ENCODE data around the gene SLC9B2. TPM values are rescaled to one million over a fixed set of nuclear protein-coding genes. Genes with fewer than 3 reads are reported as not detected.
A peak's percentile ranks its signal among the peaks of the same experiment; 100 is the strongest.

The SLC9B2 gene
- total RNA-seq, 4 donors from 2014 or later = 0.59 to 26.9 (median 25.6) TPM

- Histone ChIP-seq H3K4me1 (no peaks in the 10 kb centered on the region), H3K9me3 (no peaks in the 10 kb centered on the region), H3K27ac (no peak overlapping the region), H3K4me3 (no peak overlapping the region), H3K36me3 (no peaks in the 10 kb centered on the region), H3K27me3 (no peaks in the 10 kb centered on the region)
- intact Hi-C loops (cut with DNase I; ENCODE audit: low total_unique reads) = no loop called here
- no peak for DNase-seq
- no peak for TF ChIP-seq CTCF (IDR thresholded peaks at IDR 0.05)
- TF ChIP-seq POLR2A (IDR thresholded peaks at IDR 0.05) = no peak
These were observed 32.0 kb upstream of the SLC9B2 start for GRCh38 chr4:103108542-103108941.

GRCh38 chr4:103105558-103106356 is 29.2 kb upstream of the SLC9B2 start:
- Histone ChIP-seq H3K27me3 (no peaks in the 10 kb centered on the region), H3K36me3 (no peaks in the 10 kb centered on the region), H3K4me1 (no peaks in the 10 kb centered on the region), H3K4me3 (no peak overlapping the region), H3K27ac (no peak overlapping the region), H3K9me3 (no peaks in the 10 kb centered on the region)
- intact Hi-C loops (cut with DNase I; ENCODE audit: low total_unique reads) = no loop called here
- TF ChIP-seq CTCF (IDR thresholded peaks at IDR 0.05) = no peak
- no peak for TF ChIP-seq POLR2A (IDR thresholded peaks at IDR 0.05)
- no peak for DNase-seq

- Histone ChIP-seq H3K36me3 (no peaks in the 10 kb centered on the region), H3K4me3 (no peak overlapping the region), H3K4me1 (no peaks in the 10 kb centered on the region), H3K27me3 (no peaks in the 10 kb centered on the region), H3K27ac (no peak overlapping the region), H3K9me3 (no peaks in the 10 kb centered on the region)
- DNase-seq = no peak
- TF ChIP-seq POLR2A (IDR thresholded peaks at IDR 0.05) (no peak), CTCF (IDR thresholded peaks at IDR 0.05) (no peak)
- intact Hi-C loops (cut with DNase I; ENCODE audit: low total_unique reads) = no loop called here
These were observed 28.3 kb upstream of the SLC9B2 start for GRCh38 chr4:103104886-103105285.

- Histone ChIP-seq H3K36me3 (no peaks in the 10 kb centered on the region), H3K4me3 (no peak overlapping the region), H3K27me3 (no peaks in the 10 kb centered on the region), H3K27ac (no peak overlapping the region), H3K4me1 (no peaks in the 10 kb centered on the region), H3K9me3 (no peaks in the 10 kb centered on the region)
- no peak for DNase-seq
- intact Hi-C loops (cut with DNase I; ENCODE audit: low total_unique reads) = no loop called here
- no peak for TF ChIP-seq CTCF (IDR thresholded peaks at IDR 0.05)
- TF ChIP-seq POLR2A (IDR thresholded peaks at IDR 0.05) = no peak
These were observed 24.1 kb upstream of the SLC9B2 start for GRCh38 chr4:103100691-103101090.

- intact Hi-C loops (cut with DNase I; ENCODE audit: low total_unique reads) = loop anchor here (10.0 kb wide), 1 partner anchor 85 kb away; the partner anchor contains the start of gene SLC9B1
- H3K27ac ChIP-seq = peak within 1 kb of the TSS; percentile 73 to 85
- no peaks in the 10 kb centered on the region for H3K27me3 ChIP-seq
- H3K9me3 ChIP-seq = no peaks in the 10 kb centered on the region
- peak within 1 kb of the TSS; percentile 34 to 43 for H3K4me3 ChIP-seq
- peak; percentile 41 to 78 for DNase-seq
- TF ChIP-seq CTCF (IDR thresholded peaks at IDR 0.05) (peak; percentile 75 to 90 (median 82)), POLR2A (IDR thresholded peaks at IDR 0.05) (peak; percentile 49 to 66)
- H3K4me1 ChIP-seq = no peaks in the 10 kb centered on the region
- H3K36me3 ChIP-seq = no peaks in the 10 kb centered on the region
These were observed 23.3 kb upstream of the SLC9B2 start, which contains the start of gene BDH2 for GRCh38 chr4:103099691-103100392. Gene BDH2 (minus strand): TSS chr4:103099834. CDS start chr4:103096254, 3,580 bp downstream.
